Parathyroid adenoma (tissue), 2 donors: Measurements from ENCODE around the gene CLEC17A.
"Not testable (repeated sequence)": the region's sequence is repeated elsewhere in the genome, so short reads cannot be mapped to it uniquely, and the experiment has no call there.

Experiments
- H2AFZ ChIP-seq: fragments of 300-600 bp; sonication (generic); one replicate; pipeline ENCODE4 v1.7.0; 2017; ENCODE audit warnings: antibody characterized with exemption, mild to moderate bottlenecking
- H3K27ac ChIP-seq: fragments of 300-600 bp; sonication (generic); one replicate; pipeline ENCODE4 v1.7.0; 2017
- H3K27me3 ChIP-seq: fragments of 300-600 bp; sonication (generic); one replicate; pipeline ENCODE4 v1.7.0; 2017; ENCODE audit warnings: low read length; ENCODE audit not compliant: control insufficient read depth, insufficient read depth
- H3K36me3 ChIP-seq: fragments of 300-600 bp; sonication (generic); one replicate; pipeline ENCODE4 v1.7.0; 2017; ENCODE audit warnings: low read length; ENCODE audit not compliant: control insufficient read depth, insufficient read depth
- H3K4me1 ChIP-seq: fragments of 300-600 bp; sonication (generic); one replicate; pipeline ENCODE4 v1.7.0; 2017; ENCODE audit warnings: control low read depth
- H3K4me2 ChIP-seq: fragments of 300-600 bp; sonication (generic); one replicate; pipeline ENCODE4 v1.7.0; 2017; ENCODE audit warnings: low read length
- H3K4me3 ChIP-seq: fragments of 300-600 bp; sonication (generic); one replicate; pipeline ENCODE4 v1.7.0; 2017; ENCODE audit warnings: low read depth, low read length
- H3K79me2 ChIP-seq: fragments of 300-600 bp; sonication (generic); one replicate; pipeline ENCODE4 v1.7.0; 2017; ENCODE audit warnings: control low read depth
- H3K9ac ChIP-seq: fragments of 300-600 bp; sonication (generic); one replicate; pipeline ENCODE4 v1.7.0; 2017; ENCODE audit warnings: mild to moderate bottlenecking
- H3K9me3 ChIP-seq: fragments of 300-600 bp; sonication (generic); one replicate; pipeline ENCODE4 v1.7.0; 2017; ENCODE audit warnings: low read length; ENCODE audit not compliant: control insufficient read depth
- TF ChIP-seq, protein P1 (sequence below): fragments of 300-600 bp; sonication (generic); IDR thresholded peaks from one replicate; pipeline ENCODE4 v1.7.0; 2017; ENCODE audit warnings: antibody characterized with exemption, mild to moderate bottlenecking
- donor health status: primary hyperparathyroidism.

CLEC17A gene, protein sequence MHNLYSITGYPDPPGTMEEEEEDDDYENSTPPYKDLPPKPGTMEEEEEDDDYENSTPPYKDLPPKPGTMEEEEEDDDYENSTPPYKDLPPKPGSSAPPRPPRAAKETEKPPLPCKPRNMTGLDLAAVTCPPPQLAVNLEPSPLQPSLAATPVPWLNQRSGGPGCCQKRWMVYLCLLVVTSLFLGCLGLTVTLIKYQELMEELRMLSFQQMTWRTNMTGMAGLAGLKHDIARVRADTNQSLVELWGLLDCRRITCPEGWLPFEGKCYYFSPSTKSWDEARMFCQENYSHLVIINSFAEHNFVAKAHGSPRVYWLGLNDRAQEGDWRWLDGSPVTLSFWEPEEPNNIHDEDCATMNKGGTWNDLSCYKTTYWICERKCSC

DNA sequence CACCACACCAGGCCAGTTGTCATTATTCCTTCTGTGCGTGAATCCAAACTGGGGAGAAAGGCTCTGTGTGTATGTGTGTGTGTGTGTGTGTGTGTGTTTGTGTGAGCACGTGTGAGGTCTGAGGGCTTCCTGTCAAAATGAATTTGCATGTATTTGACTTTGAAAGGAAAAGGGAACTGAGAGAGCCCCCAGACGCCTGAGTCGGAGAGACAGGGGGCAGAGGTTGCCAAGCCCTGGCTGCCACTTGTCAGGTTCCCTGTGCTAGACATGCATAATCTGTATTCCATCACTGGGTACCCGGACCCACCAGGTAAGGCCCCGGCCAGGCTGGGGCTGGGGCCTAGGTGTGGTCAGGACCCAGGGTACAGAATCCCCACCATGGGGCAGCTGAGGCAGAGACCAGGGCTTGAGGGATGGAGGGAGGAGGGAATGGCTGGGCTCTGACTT lies at the start of gene CLEC17A:
Gene CLEC17A (plus strand): TSS at position 191 of the 447 bp plus-strand sequence. CDS start 77 bp downstream, at position 268.
- Histone ChIP-seq H3K9ac (no peak within 1 kb of the TSS), H3K79me2 (no peaks in the 10 kb centered on the region), H3K36me3 (no peaks in the 10 kb centered on the region), H3K9me3 (no peaks in the 10 kb centered on the region), H3K4me1 (no peaks in the 10 kb centered on the region), H3K27me3 (no peaks in the 10 kb centered on the region), H2AFZ (no peak within 1 kb of the TSS), H3K4me2 (no peak within 1 kb of the TSS), H3K27ac (no peak within 1 kb of the TSS), H3K4me3 (no peak within 1 kb of the TSS)
- TF ChIP-seq, protein P1, sequence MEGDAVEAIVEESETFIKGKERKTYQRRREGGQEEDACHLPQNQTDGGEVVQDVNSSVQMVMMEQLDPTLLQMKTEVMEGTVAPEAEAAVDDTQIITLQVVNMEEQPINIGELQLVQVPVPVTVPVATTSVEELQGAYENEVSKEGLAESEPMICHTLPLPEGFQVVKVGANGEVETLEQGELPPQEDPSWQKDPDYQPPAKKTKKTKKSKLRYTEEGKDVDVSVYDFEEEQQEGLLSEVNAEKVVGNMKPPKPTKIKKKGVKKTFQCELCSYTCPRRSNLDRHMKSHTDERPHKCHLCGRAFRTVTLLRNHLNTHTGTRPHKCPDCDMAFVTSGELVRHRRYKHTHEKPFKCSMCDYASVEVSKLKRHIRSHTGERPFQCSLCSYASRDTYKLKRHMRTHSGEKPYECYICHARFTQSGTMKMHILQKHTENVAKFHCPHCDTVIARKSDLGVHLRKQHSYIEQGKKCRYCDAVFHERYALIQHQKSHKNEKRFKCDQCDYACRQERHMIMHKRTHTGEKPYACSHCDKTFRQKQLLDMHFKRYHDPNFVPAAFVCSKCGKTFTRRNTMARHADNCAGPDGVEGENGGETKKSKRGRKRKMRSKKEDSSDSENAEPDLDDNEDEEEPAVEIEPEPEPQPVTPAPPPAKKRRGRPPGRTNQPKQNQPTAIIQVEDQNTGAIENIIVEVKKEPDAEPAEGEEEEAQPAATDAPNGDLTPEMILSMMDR = no peak

DNA sequence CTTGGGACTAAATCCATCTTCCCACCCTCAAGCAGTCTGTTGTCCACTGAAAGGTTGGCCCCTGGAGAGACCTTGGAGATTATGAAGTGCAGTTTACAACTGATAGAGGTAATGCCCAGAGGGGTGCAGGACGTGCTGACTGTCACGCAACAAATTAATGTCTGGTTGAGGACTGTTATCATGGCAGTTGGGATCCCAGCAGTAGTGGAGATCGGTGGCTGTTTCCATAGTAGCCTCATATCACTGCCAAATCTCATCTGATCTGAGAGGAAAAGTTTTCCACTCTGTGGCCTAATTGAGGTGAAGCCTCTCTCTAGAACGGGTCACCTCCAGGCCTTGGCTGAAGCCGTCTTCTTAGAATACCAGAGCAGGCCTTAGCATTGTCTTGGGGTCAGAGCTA lies 49.4 kb upstream of the CLEC17A start:
- peak overlapping the region; percentile 45 for H3K4me3 ChIP-seq
- H3K4me2 ChIP-seq = peak overlapping the region; percentile 68
- no peak overlapping the region for H2AFZ ChIP-seq
- H3K27me3 ChIP-seq = no peaks in the 10 kb centered on the region
- H3K9ac ChIP-seq = no peak overlapping the region
- no peaks in the 10 kb centered on the region for H3K9me3 ChIP-seq
- H3K4me1 ChIP-seq = peaks cover 22% of the 10 kb centered on the region
- TF ChIP-seq, protein P1 = no peak
- H3K27ac ChIP-seq = peak overlapping the region; percentile 73
- H3K36me3 ChIP-seq = no peaks in the 10 kb centered on the region
- peaks cover 42% of the 10 kb centered on the region for H3K79me2 ChIP-seq

DNA sequence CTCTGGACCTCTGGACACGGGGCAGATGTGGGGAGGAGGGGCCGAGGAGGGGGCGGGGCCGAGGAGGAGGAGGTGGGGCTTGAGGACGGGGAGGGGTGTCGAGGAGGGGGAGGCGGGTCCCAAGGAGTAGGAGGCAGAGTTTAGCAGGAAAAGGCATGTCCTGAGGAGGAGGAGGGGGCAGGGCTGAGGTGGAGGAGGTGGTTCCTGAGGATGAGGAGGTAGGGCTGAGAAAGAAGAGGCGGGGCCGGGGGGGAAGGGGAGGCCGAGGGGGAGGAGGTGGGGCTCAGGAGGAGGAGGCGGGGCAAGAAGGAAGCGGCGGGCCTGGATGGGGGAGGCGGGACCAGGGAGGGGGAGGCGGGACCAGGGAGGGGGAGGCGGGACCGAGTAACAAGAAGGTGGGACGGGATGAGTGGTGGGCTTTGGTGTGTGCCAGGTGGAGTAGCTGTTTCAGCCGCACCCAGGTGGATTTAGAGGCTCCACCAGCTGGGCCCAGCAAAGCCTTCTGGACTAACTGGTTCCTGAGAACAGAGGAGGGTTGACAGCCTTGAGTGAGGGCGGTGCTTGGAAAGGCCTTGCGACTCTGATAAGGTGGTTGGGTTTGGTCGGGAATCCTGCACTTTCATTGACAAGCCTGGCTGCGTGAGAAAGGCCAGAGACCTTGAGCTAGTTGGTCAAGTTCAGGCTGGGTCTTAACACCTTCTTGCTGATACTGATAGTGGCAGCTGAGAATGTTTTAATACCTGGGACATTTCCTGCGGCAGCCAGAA lies 45.8 kb upstream of the CLEC17A start:
- H3K4me1 ChIP-seq = peaks cover 17% of the 10 kb centered on the region
- H3K4me3 ChIP-seq = no peak overlapping the region
- peak overlapping the region; percentile 42 for H3K4me2 ChIP-seq
- H3K79me2 ChIP-seq = peaks cover 56% of the 10 kb centered on the region
- TF ChIP-seq, protein P1 = no peak
- no peak overlapping the region for H2AFZ ChIP-seq
- peak overlapping the region; percentile 48 for H3K27ac ChIP-seq
- no peaks in the 10 kb centered on the region for H3K36me3 ChIP-seq
- H3K9ac ChIP-seq = no peak overlapping the region
- H3K9me3 ChIP-seq = no peaks in the 10 kb centered on the region
- no peaks in the 10 kb centered on the region for H3K27me3 ChIP-seq

DNA sequence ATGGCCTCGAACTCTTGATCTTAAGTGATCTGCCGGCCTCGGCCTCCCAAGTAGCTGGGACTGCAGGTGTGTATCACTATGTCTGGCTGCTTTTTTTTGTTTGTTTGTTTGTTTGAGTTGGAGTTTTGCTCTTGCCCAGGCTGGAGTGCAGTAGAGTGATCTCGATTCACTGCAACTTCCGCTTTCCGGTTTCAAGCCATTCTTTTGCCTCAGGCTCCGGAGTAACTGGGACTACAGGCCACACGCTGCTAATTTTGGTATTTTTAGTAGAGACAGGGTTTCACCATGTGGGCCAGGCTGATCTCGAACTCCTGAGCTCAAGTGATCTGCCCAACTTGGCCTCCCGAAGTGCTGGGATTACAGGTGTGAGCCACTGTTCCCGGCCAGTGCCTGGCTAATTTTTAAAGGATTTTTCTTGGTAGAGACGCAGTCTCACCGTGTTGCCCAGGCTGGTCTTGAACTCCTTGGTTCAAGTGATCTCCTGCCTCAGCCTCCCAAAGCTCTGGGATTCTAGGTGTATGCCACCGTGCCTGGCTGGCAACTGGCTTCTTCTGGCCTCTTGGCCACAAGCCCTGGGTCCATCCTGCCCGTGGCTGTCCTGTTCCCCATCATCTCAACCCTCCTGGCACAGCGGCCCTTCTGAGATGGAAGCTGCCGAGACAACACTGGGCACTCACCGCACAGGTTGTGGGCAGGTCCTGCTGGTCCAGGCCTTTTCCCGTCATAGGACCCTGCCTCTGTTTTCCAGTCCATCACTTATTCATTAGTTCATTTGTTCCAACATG lies 42.0 kb upstream of the CLEC17A start:
- Histone ChIP-seq H3K4me2 (no peak overlapping the region), H3K9ac (no peak overlapping the region), H3K79me2 (peaks cover 69% of the 10 kb centered on the region), H3K9me3 (no peaks in the 10 kb centered on the region), H2AFZ (no peak overlapping the region), H3K27ac (no peak overlapping the region), H3K4me3 (no peak overlapping the region), H3K27me3 (no peaks in the 10 kb centered on the region), H3K36me3 (no peaks in the 10 kb centered on the region), H3K4me1 (peaks cover 16% of the 10 kb centered on the region)
- TF ChIP-seq, protein P1 = no peak

DNA sequence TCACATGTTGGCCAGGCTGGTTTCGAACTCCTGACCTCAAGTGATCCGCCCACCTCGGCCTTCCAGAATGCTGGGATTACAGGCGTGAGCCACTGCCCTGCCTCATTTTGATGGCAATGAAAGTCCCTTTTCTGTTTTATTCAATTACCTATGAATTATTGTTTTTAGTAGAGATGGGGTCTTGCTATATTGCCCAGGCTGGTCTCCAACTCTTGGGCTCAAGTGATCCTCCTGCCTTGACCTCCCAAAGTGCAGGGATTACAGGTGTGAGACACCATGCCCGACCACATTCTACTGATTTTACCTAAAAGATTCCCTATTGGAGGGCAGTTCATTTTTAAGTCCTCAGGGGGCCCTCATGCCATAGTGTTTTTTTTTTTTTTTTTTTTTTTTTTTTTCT lies 40.9 kb upstream of the CLEC17A start:
- H3K4me1 ChIP-seq, H3K9me3 ChIP-seq, H3K4me3 ChIP-seq, H3K27me3 ChIP-seq, H3K27ac ChIP-seq, H3K4me2 ChIP-seq, H3K9ac ChIP-seq, H2AFZ ChIP-seq, H3K36me3 ChIP-seq: not testable (repeated sequence)
- H3K79me2 ChIP-seq = peaks cover 70% of the 10 kb centered on the region
